GOT3 (cell line): Measurements from ENCODE around the gene HOXB1.

ENCODE experiments used
- DNase-seq: peaks from one replicate; lab custom pipeline; 2025; ENCODE audit warnings: mixed read lengths; lab: John Stamatoyannopoulos, UW

The HOXB1 gene

GRCh38 chr17:48554412-48555257 is 23.8 kb upstream of the HOXB1 start:
- no peak for DNase-seq

- no peak for DNase-seq
Measured at GRCh38 chr17:48553826-48554225, 23.0 kb upstream of the HOXB1 start.

DNA sequence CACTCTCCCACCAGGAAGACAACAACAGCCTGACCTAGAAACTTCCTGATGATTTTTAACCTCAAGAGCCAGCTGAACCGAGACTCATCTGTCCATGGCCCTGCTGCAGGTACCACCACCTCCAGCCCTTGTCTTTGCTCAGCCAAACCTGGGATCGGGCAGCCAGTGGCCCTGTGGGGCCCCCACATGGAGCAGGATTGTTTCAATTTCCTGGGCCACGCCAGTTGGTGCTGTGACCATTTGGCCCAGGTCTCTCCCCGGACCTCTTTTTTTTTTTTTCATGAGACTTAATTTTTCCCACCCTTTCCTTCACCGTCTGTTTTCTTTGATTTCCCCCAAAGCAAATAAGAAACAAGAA is 22.4 kb upstream of the HOXB1 start:
- no peak for DNase-seq

GRCh38 chr17:48552466-48553189 is 21.8 kb upstream of the HOXB1 start:
- DNase-seq = no peak

- no peak for DNase-seq
Measured at GRCh38 chr17:48551596-48552465, 21.0 kb upstream of the HOXB1 start.

- no peak for DNase-seq
Measured at GRCh38 chr17:48551214-48551555, 20.4 kb upstream of the HOXB1 start.

GRCh38 chr17:48550502-48551213 is 19.8 kb upstream of the HOXB1 start:
- no peak for DNase-seq

DNA sequence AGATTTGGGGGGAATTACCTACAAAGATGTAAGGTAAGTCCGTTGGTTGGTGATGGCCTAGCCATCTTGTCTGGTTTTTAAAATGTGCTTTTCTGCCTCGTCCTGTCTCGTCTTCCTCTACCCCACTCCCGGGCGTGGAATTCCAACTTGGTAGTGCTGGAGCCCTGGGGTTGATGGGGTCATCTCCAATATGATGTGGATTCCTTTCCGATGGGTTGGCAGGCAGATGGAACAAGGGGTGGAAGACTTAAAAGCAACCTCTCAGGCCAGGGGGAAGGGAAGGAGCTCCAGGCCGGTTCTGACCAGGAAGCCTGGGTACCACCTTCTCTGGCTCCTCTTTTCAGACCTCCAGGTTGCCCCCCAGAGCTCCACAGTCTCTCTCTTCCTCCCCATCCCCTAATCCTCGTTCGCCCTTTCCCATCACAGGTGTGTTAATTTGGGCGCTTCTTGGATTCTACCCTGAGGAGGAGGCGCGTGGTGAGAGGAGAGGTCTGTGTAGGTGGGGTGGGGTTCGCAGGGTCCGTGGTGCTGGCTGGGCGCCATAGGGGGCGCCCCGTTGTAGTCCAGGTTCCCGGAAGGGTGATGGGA is 19.2 kb upstream of the HOXB1 start:
- DNase-seq = no peak

DNA sequence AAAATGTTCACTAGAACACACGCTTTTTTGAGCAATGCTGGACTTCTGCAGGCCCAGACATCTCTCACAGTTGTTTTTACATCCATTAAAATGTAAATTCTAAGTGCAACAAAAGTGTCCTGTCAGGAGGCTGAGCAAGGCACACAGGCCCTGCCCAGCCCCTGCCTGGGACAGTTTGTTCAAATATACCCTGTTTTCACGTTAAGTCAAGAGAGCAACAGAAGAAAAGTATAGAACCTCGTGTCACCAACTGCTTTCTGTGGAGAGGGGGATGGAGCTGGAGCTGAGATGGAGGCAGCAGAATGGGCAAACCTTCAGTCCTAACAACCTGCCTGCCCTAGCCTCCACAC is 18.4 kb upstream of the HOXB1 start:
- no peak for DNase-seq

DNA sequence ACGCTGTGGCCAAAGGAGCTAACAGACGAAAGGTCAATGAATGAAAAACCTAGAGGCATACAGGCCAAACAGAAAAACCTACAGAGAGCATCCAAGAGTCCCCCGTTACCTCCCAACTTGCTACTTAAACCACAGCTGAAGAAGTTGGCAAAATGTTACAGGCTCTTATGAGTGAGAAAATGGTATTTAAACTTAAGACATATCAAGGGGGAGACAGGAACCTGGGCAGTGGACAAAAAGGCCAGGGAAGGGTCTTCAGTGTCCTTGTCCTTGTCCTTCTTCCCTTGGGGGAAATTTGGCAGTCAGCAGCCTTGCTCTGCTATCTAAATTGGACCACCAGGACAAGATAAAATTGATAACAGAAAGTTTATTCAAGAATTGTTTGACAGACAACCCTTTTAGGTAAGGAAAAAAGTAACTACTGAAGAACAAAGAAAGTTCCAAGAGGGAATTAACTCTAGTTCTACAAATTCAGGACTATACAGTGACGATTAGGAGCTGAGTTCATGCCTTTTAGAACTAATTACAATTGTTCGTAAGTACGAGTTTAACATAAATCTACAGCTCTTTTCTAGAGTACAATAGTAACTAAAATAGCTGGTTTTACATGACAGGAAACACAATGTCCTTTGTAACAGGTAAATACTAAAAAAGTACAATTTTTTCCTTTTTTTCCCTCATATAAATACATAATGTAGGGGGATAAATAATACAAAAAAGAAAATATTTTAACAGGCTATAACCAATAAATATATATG is 17.9 kb upstream of the HOXB1 start:
- DNase-seq = no peak

DNA sequence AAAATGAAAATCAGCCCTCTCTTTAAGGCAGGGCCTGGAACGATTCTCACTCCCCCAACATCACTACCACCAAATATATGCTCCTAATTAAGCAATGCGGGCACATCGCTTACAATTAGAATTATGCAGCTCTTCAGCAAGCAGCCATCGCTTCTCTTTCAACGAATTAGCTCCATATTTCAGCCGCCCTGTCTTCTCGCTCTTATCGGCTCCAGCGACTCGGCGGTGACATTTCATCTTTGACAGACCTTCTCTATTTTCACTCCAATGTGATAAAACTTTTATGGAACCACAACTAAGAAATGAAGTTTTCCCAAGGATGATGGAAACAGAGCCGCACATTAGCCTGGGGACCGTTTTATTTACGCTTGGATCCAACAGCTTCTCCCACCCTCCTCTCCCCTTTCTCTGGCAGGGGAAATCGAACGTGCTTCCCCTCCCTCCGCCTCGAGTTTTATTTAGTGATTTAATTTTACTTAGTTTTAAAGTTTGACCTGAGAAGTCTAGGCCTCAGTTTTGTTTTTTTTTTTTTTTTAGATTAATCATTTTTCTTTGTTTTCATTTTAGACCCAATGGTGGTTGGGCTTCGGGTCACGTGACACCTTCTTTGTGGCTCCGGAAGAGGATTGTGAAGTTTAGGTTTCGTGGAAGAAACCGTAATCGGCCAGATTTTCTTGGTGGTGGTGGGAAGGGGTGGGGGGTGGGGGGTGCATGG is 17.2 kb upstream of the HOXB1 start:
- no peak for DNase-seq

DNA sequence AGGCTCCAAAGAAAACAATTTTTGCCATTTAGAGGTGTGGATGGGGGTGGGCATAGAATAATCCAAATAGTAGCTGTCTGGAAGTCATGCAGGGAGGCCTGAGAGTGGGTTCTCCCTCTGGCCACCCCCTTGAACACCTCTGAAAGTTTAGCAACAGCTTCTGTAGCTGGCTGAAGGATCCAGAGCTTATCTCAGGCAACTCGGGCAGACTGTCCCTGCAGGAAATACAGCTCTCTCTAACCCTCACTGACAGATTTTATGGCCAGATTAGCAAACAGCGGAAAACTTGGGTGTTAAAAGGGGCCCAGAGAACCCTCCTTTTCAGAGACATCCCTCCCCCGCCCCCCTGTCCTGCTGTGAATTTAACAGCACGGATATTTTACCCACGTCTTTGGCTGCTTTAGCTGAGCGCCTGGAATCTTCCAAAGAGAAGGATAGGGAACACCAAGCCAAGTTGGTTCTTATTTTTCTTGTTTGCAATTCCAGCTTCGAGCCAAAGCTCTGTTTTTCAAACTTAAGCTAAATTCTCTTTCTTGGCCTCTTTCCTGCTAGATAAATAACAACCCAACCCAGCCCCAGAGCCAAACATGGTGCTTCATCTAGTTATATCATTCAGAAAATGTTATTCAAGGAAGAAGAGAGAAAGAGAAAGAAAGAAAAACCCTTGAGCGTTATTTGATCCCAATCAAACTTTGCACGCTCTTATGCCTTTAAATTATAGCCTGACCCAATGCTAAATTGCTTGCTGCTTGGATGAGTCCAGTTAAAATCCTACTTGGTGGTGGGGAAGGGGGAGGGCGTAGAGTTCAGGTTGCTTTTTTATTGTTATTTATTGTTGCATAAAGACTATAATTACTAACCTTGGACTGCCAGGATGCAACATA is 16.4 kb upstream of the HOXB1 start:
- DNase-seq = no peak

DNA sequence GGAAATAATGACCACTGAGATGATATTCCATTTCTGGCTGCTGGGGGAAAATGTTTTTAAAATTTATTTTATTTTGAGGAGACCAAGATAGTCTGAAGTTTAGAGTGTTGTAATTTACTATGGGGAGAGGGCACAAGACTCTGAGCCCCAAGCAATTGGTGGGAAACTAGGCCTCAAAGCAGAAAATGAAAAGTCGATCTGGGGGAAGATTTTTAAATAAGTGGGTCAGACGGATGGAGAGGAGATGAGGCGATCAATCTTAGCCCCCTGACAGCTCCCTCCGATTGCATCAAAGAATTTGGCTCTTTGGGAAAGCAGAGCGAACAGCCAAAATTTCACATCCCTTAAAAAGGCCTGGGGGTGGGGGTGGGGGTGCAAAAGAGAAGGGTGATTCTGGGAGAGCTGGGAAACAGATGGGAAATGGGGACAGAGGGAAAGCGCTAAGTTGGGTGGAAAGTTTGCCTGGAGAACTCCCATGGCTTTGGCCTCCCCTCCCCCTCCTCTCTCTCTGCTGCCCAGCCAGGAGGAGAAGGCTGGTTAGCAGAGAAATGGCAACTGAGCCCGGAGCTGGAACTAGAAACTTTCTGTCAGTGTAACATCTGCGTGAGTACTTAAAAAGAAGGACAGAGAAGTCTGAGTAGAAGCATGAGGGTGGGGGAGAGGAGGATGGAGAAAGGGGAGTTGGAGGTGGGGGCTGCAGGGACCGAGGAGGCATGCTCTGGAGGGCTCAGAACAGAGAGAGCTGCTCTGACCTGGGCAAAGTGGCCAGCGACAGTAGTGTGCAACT is 15.5 kb upstream of the HOXB1 start:
- no peak for DNase-seq

DNA sequence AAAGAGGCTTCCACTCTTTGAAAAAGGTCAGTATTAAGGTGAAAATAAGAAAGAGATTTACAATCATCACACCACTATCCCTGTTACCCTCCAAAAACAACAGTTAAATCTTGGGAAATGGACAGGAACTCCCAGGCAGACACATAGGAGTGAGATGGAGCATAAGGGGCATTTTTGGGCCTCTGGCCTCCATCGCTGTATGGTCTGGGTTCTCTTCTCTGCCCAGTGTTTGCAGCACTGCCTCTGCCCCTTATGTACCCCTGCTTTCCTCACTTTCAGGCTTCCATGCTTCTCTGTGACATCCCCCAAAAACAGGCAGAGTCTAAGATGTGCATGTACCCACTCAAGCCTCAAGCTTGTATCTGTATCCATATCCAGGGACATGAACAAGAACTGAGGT is 14.7 kb upstream of the HOXB1 start:
- no peak for DNase-seq

GRCh38 chr17:48545022-48545375 is 14.2 kb upstream of the HOXB1 start, which contains the start of gene HOXB2:
Gene HOXB2, minus strand, starts transcription at chr17:48545109. Its CDS starts 198 bp downstream, at chr17:48544911.
- no peak for DNase-seq

GRCh38 chr17:48544349-48545021 is 13.7 kb upstream of the HOXB1 start:
- DNase-seq = no peak

- DNase-seq = no peak
Measured at GRCh38 chr17:48543854-48544348, 13.1 kb upstream of the HOXB1 start.
